Fibroblast of villous mesenchyme (primary cell): ENCODE results near the gene KAZN. TPM values are rescaled to one million over a fixed set of nuclear protein-coding genes. Genes with fewer than 3 reads are reported as not detected.

ENCODE experiments used
- DNase-seq: peaks from one replicate; pipeline ENCODE4 v3.0.0-alpha.2; 2010; ENCODE audit warnings: low read depth
- H3K4me3 ChIP-seq: 2 replicates; pipeline ENCODE4 v1.5.1; 2011; ENCODE audit warnings: low read depth, mild to moderate bottlenecking, low read length
- total RNA-seq: library from RNA; depleted of rRNA; stranded (reverse); fragments of >200 nt; gene quantifications from 2 replicates; pipeline ENCODE4 v1.2.3, GENCODE V29; 2012
- TF ChIP-seq, protein P1 (sequence below): IDR thresholded peaks from 2 replicates; pipeline ENCODE4 v1.5.1; 2012; ENCODE audit warnings: low read depth, mild to moderate bottlenecking, low read length; ENCODE audit not compliant: insufficient read depth

KAZN gene
- total RNA-seq, 1 donor: 8.6 TPM

DNA sequence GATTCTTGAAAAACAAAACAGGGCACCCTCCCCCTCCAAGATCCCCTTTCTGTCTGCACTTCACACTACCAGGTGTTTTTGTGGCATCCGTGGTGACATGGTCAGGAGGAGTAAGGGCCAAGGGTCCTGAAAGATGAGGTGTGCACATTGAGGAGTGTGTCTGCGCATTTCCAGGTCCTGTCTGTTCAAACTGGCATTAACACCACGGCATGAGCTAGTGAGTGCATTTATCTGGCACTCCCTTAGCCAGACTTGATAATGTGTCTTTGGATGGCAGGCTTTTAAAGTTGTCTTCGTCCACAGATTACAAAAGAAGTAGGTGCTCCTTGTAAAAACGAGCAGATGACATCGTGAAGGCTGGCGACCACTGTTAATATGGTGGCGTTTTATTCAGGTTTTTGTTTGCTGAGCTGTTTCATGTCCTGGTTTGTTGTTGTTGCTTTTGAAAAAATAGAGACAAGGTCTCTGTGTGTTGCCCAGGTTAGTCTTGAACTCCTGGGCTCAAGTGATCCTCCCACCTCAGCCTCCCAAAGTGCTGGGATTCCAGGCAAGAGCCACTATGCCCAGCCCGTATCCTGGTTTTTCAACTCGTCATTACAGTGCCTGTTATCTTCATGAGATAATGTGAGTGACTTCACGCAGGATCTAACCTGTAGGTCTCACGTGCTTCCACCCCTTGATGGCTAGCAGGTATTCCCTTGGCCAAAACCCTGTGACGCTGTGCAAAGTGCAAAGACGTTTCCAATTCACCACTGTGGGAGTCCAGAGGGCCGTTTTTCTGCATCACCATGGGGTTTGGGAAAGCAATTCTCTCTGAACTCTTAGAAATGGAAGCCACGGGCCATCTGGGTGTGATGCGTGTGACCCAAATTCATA lies 559.3 kb downstream of the KAZN start:
- TF ChIP-seq, protein P1, sequence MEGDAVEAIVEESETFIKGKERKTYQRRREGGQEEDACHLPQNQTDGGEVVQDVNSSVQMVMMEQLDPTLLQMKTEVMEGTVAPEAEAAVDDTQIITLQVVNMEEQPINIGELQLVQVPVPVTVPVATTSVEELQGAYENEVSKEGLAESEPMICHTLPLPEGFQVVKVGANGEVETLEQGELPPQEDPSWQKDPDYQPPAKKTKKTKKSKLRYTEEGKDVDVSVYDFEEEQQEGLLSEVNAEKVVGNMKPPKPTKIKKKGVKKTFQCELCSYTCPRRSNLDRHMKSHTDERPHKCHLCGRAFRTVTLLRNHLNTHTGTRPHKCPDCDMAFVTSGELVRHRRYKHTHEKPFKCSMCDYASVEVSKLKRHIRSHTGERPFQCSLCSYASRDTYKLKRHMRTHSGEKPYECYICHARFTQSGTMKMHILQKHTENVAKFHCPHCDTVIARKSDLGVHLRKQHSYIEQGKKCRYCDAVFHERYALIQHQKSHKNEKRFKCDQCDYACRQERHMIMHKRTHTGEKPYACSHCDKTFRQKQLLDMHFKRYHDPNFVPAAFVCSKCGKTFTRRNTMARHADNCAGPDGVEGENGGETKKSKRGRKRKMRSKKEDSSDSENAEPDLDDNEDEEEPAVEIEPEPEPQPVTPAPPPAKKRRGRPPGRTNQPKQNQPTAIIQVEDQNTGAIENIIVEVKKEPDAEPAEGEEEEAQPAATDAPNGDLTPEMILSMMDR: no peak
- H3K4me3 ChIP-seq: no peak overlapping the region
- DNase-seq: peak; percentile 35

DNA sequence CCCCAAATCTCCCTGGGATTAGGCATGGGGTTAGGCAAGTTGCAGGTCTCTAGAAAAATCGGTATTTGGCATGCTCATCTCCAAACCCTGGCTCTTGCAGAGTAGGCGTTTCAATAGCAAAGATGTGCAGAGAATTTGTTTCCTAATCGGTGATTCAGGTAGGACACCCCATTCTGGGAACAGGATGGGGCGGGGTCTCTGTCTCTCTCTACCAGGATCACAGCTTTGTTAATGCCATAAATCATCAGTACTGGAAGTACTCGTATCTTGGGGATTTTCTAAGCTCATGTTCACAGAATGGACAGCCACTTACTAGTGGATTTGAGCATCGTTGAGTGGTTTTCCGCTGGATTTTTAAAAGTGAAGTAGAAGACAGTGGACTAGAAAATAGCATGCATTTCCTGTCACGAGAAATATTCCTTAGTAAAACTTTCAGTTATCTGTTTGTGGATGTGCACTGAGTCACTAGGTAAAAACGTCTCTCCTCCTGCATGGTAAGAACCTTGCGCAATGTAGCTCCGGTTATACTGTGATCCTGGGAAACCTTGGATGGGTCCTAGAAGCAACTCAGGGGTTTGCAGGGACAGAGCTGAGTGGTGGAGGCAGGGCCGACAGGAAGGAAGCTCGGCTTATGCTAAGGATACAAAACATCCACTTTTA lies 560.2 kb downstream of the KAZN start:
- TF ChIP-seq, protein P1: no peak
- H3K4me3 ChIP-seq: peak overlapping the region; percentile 21
- peak; percentile 99 for DNase-seq

DNA sequence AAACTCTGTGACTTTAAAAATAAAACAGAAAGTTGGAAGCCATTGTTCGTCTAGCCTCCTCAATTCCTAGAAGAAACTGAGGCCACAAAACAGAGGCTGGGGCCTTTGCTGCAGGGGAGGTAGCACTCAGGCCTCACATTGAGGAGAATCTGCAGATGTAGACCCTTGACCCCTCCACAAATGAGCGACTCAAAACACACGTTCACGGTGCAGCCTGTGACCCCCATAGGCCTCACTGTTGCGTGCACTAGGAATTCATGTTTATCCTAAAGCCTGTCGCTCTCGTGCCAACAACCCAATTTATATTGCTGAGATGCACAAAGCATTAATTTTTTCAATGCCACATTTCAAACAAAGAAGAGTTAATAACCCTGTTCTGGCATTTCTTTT lies 560.7 kb downstream of the KAZN start:
- TF ChIP-seq, protein P1: no peak
- H3K4me3 ChIP-seq: peak overlapping the region; percentile 31
- DNase-seq: no peak

DNA sequence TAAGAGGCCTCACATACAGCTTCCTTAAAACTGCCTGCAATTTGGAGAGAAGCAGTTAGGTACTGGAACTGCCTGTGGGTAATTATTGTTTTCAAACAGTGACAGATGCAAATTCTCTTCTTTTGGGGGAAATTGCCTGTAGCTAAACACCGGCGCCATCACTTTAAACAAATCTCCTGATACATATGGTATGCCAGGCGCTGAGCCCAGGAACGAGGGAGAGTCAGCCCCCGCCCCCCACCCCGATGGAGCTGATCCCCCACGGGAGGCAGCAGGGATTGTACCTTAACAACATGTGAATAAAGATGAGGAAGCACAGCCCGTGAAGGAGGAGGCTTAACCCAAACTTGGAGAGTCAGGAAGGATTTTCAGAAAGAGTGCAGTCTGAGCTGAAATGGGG lies 562.1 kb downstream of the KAZN start:
- no peak for DNase-seq
- H3K4me3 ChIP-seq: no peak overlapping the region
- TF ChIP-seq, protein P1: no peak

DNA sequence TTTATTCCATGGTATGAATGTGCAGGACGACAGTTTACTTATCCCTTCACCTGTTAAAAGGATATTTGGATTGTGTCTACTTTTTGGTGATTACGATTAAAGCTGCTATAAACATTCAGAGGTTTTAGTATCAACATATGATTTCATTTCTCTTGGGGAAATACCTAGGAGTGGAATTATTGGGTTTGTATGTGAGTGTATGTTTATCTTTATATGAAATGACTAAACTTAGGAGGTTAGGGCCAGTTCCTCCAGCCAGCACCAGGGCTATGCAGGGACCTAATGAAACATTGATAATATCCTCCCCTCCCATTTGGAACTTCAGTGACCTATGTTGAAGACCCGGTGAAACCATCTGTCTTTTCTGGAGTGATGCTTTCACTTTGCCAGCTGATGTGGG lies 568.9 kb downstream of the KAZN start:
- H3K4me3 ChIP-seq: no peak overlapping the region
- DNase-seq: peak; percentile 51
- TF ChIP-seq, protein P1: no peak
